ENCODE results near the gene TNFAIP2. TPM values are rescaled to one million over a fixed set of nuclear protein-coding genes. Genes with fewer than 3 reads are reported as not detected.

TNFAIP2 gene
- total and polyA plus RNA-seq, 2 of the 4 experiments (the other 2 are of a cell fraction) = 6.3 to 9.6 TPM

GRCh38 chr14:103134405-103134804, 11.1 kb downstream of the TNFAIP2 start:
- intact Hi-C loops (cut with micrococcal nuclease) = no loop called here
- H3K56ac ChIP-seq (ENCODE audit: extremely low read depth, insufficient read depth, low read length) = no peak overlapping the region
- H2BK120ac ChIP-seq (ENCODE audit: low read depth, low read length) = no peak overlapping the region
- H3K36me3 ChIP-seq (ENCODE audit: control insufficient read depth, insufficient read depth, low read length) = no peaks in the 10 kb centered on the region
- dilution Hi-C loops (cut with HindIII; ENCODE audit: low sequenced_read_pairs, unreplicated experiment) = no loop called here
- no peak overlapping the region for H3K9ac ChIP-seq (ENCODE audit: low read depth, low read length)
- no peaks in the 10 kb centered on the region for H3K27me3 ChIP-seq (ENCODE audit: control insufficient read depth, insufficient read depth, low read length)
- H3K9me1 ChIP-seq (ENCODE audit: insufficient read depth, low read length) = peaks cover 13% of the 10 kb centered on the region
- no peak overlapping the region for H2BK5ac ChIP-seq (ENCODE audit: low read depth, low read length, poor library complexity, severe bottlenecking)
- DNase-seq (no peak), ATAC-seq (ENCODE audit: low read depth) (no peak)
- no peak overlapping the region for H3K23ac ChIP-seq (ENCODE audit: low read depth, low read length)
- H3K4me1 ChIP-seq (ENCODE audit: control insufficient read depth, insufficient read depth, low read length) = peaks cover 18% of the 10 kb centered on the region
- no peaks in the 10 kb centered on the region for H3K9me3 ChIP-seq (ENCODE audit: control insufficient read depth, insufficient read depth, low read length)
- H4K8ac ChIP-seq (ENCODE audit: low read depth in 2 of 2, low read length in 2 of 2) = no peak overlapping the region
- in situ Hi-C loops (cut with MboI; ENCODE audit: low sequenced_read_pairs) = no loop called here
- no peak overlapping the region for H3K18ac ChIP-seq (ENCODE audit: low read depth, low read length)
- peaks cover 3% of the 10 kb centered on the region; the same call in 1 of the 2 replicates for H4K20me1 ChIP-seq (ENCODE audit: insufficient read depth, low read length)
- no TSS peak for BruUV-seq (replicated peaks)
- 0 out of 2 replicates have a peak overlapping the region, but pooled peaks have one; percentile 15 for H2AK5ac ChIP-seq (ENCODE audit: low read depth, low read length)
- H2BK20ac ChIP-seq (ENCODE audit: low read depth, low read length) = no peak overlapping the region
- ChIA-PET POLR2A (ENCODE audit: unreplicated experiment) (no interaction called here), CTCF (no interaction called here)
- no peak overlapping the region for H3K14ac ChIP-seq (replicated peaks; ENCODE audit: low read depth, low read length)
- H2AK9ac ChIP-seq (replicated peaks; ENCODE audit: low read depth, low read length, poor library complexity) = no peak overlapping the region
- H3K4me2 ChIP-seq (ENCODE audit: low read depth, low read length) = no peak overlapping the region
- H3K27ac ChIP-seq (ENCODE audit: insufficient read depth, low read length) = no peak overlapping the region
- no peaks in the 10 kb centered on the region; a peak in 1 of 4 replicates for H3K79me1 ChIP-seq (ENCODE audit: low read depth in 1 of 2, low read length in 2 of 2)
- no peak overlapping the region for H3K4me3 ChIP-seq (ENCODE audit: insufficient read depth, low read depth, low read length)
- WGBS, 2 experiments (ENCODE audit: extremely low coverage in 2 of 2, insufficient read length in 1 of 2) = no CpG with 5 or more reads among the region's 2 CpGs
- no peak overlapping the region for H4K91ac ChIP-seq (ENCODE audit: insufficient read depth, low read depth, low read length)
- H2BK15ac ChIP-seq (ENCODE audit: low read depth, low read length) = no peak overlapping the region
- TF ChIP-seq CTCF (conservative IDR thresholded peaks at IDR 0.05; ENCODE audit: low read depth, low read length) (no peak), SMC3 (IDR thresholded peaks at IDR 0.05; ENCODE audit: low read depth, low read length) (no peak), CHD1 (IDR thresholded peaks at IDR 0.05; ENCODE audit: low read depth, low read length) (no peak), NFE2L2 (IDR thresholded peaks at IDR 0.05; ENCODE audit: low read depth, low read length) (no peak), POLR2A (IDR thresholded peaks at IDR 0.05; ENCODE audit: low read depth, low read length) (no peak), USF2 (IDR thresholded peaks at IDR 0.05; ENCODE audit: low read depth, low read length) (no peak), BHLHE40 (IDR thresholded peaks at IDR 0.05; ENCODE audit: low read depth, low read length) (no peak), RAD21 (IDR thresholded peaks at IDR 0.05; ENCODE audit: low read length) (no peak), RFX5 (IDR thresholded peaks at IDR 0.05; ENCODE audit: low read depth, low read length) (no peak)
- H3K4ac ChIP-seq (ENCODE audit: low read depth, low read length) = no peak overlapping the region
- no peak overlapping the region for H2AFZ ChIP-seq (replicated peaks; ENCODE audit: low read length, poor library complexity)
- no peak overlapping the region for H4K5ac ChIP-seq (ENCODE audit: low read depth, low read length)

Measured in IMR-90 (cell line).